HG03025 (cell line): ENCODE results near the gene NPW.

ENCODE experiments used
- ATAC-seq: cut with Tn5 transposase; IDR thresholded peaks from one replicate; pipeline ENCODE4 v1.9.1; 2021; ENCODE audit warnings: mild to moderate bottlenecking, moderate library complexity; ENCODE audit not compliant: unreplicated experiment, low FRiP score

The NPW gene

GRCh38 chr16:2019518-2019920 is at the start of gene NPW:
Gene NPW, plus strand, starts transcription at chr16:2019785.
- no peak for ATAC-seq

- ATAC-seq = peak; percentile 58
Measured at GRCh38 chr16:1971796-1972489, 47.6 kb upstream of the NPW start, which contains the start of gene TBL3. Gene TBL3, plus strand, starts transcription at chr16:1972053. Its CDS starts 112 bp downstream, at chr16:1972165.

- ATAC-seq = no peak
Measured at GRCh38 chr16:1972490-1972877, 47.1 kb upstream of the NPW start.

- ATAC-seq = no peak
Measured at GRCh38 chr16:1973461-1974156, 46.0 kb upstream of the NPW start.

- no peak for ATAC-seq
Measured at GRCh38 chr16:1974157-1975070, 45.2 kb upstream of the NPW start.

GRCh38 chr16:1975432-1976215 is 44.0 kb upstream of the NPW start:
- no peak for ATAC-seq

GRCh38 chr16:1976216-1976520 is 43.4 kb upstream of the NPW start:
- ATAC-seq = no peak

GRCh38 chr16:1976951-1977874 is 42.4 kb upstream of the NPW start:
- no peak for ATAC-seq

- no peak for ATAC-seq
Measured at GRCh38 chr16:1977875-1978268, 41.7 kb upstream of the NPW start.

- no peak for ATAC-seq
Measured at GRCh38 chr16:1978476-1979120, 41.0 kb upstream of the NPW start.

GRCh38 chr16:1979271-1980029 is 40.1 kb upstream of the NPW start:
- ATAC-seq = no peak

- ATAC-seq = no peak
Measured at GRCh38 chr16:1980030-1980769, 39.4 kb upstream of the NPW start.

GRCh38 chr16:1980770-1981087 is 38.9 kb upstream of the NPW start:
- no peak for ATAC-seq

GRCh38 chr16:1981398-1981836 is 38.2 kb upstream of the NPW start, which contains the start of gene NOXO1:
Gene NOXO1, minus strand, starts transcription at chr16:1981469. Its CDS starts 290 bp downstream, at chr16:1981179.
- no peak for ATAC-seq

- no peak for ATAC-seq
Measured at GRCh38 chr16:1982013-1982433, 37.6 kb upstream of the NPW start.

- ATAC-seq = no peak
Measured at GRCh38 chr16:1982991-1983543, 36.5 kb upstream of the NPW start.
